ENCODE measurements around the gene SETD4.
A peak's percentile ranks its signal among the peaks of the same experiment; 100 is the strongest.
"Not testable (repeated sequence)": the region's sequence is repeated elsewhere in the genome, so short reads cannot be mapped to it uniquely, and the experiment has no call there.

SETD4 gene

GRCh38 chr21:36060159-36060921, at the start of gene SETD4:
SETD4 (minus strand) TSS chr21:36060526; CDS start chr21:36058888, 1,638 bp downstream.
- FAIRE-seq, result no peak
- DNase-seq (ENCODE audit: low spot score), result peak; percentile 87

- FAIRE-seq (no peak), DNase-seq (ENCODE audit: low spot score) (no peak)
Observed at GRCh38 chr21:36109868-36110267, 49.5 kb upstream of the SETD4 start.

- DNase-seq (ENCODE audit: low spot score), result no peak
- no peak for FAIRE-seq
Observed at GRCh38 chr21:36105327-36105842, 45.1 kb upstream of the SETD4 start.

- no peak for FAIRE-seq
Observed at GRCh38 chr21:36104317-36105300, 44.3 kb upstream of the SETD4 start.

GRCh38 chr21:36103434-36103833, 43.1 kb upstream of the SETD4 start:
- FAIRE-seq (no peak), DNase-seq (ENCODE audit: low spot score) (no peak)

More at GRCh38 chr21:36104317-36105300, 44.3 kb upstream of the SETD4 start:
- DNase-seq (ENCODE audit: low spot score), result no peak

- DNase-seq (ENCODE audit: low spot score) (no peak), FAIRE-seq (no peak)
Observed at GRCh38 chr21:36100971-36101641, 40.8 kb upstream of the SETD4 start.

- FAIRE-seq; DNase-seq (ENCODE audit: low spot score): not testable (repeated sequence)
Observed at GRCh38 chr21:36099695-36100211, 39.4 kb upstream of the SETD4 start.

- DNase-seq (ENCODE audit: low spot score) (no peak), FAIRE-seq (no peak)
Observed at GRCh38 chr21:36099000-36099399, 38.7 kb upstream of the SETD4 start.

GRCh38 chr21:36098182-36098532, 37.8 kb upstream of the SETD4 start:
- DNase-seq (ENCODE audit: low spot score), result no peak
- FAIRE-seq, result no peak

GRCh38 chr21:36097427-36098181, 37.3 kb upstream of the SETD4 start:
- FAIRE-seq, result no peak
- peak; percentile 5 for DNase-seq (ENCODE audit: low spot score)

- no peak for FAIRE-seq
Observed at GRCh38 chr21:36096398-36097290, 36.3 kb upstream of the SETD4 start.

GRCh38 chr21:36093512-36093911, 33.2 kb upstream of the SETD4 start:
- FAIRE-seq, result no peak

More at GRCh38 chr21:36096398-36097290, 36.3 kb upstream of the SETD4 start:
- DNase-seq (ENCODE audit: low spot score), result no peak

GRCh38 chr21:36092681-36093080, 32.4 kb upstream of the SETD4 start:
- no peak for FAIRE-seq
- DNase-seq (ENCODE audit: low spot score), result no peak

More at GRCh38 chr21:36093512-36093911, 33.2 kb upstream of the SETD4 start:
- no peak for DNase-seq (ENCODE audit: low spot score)

- no peak for DNase-seq (ENCODE audit: low spot score)
- FAIRE-seq, result no peak
Observed at GRCh38 chr21:36089946-36090345, 29.6 kb upstream of the SETD4 start.

GRCh38 chr21:36087362-36088138, 27.2 kb upstream of the SETD4 start:
- DNase-seq (ENCODE audit: low spot score), result no peak

GRCh38 chr21:36082237-36082664, 21.9 kb upstream of the SETD4 start:
- FAIRE-seq (no peak), DNase-seq (ENCODE audit: low spot score) (no peak)

More at GRCh38 chr21:36087362-36088138, 27.2 kb upstream of the SETD4 start:
- no peak for FAIRE-seq

- no peak for FAIRE-seq
Observed at GRCh38 chr21:36080386-36080785, 20.1 kb upstream of the SETD4 start.

GRCh38 chr21:36079671-36080070, 19.3 kb upstream of the SETD4 start:
- FAIRE-seq (no peak), DNase-seq (ENCODE audit: low spot score) (no peak)

More at GRCh38 chr21:36080386-36080785, 20.1 kb upstream of the SETD4 start:
- DNase-seq (ENCODE audit: low spot score), result no peak
